ENCODE measurements around the gene SEMA3G. TPM values are rescaled to one million over a fixed set of nuclear protein-coding genes. Genes with fewer than 3 reads are reported as not detected.
A peak's percentile ranks its signal among the peaks of the same experiment; 100 is the strongest.

SEMA3G gene
- total RNA-seq, 1 experiment from 2014 or later, result 0.77 TPM

DNA sequence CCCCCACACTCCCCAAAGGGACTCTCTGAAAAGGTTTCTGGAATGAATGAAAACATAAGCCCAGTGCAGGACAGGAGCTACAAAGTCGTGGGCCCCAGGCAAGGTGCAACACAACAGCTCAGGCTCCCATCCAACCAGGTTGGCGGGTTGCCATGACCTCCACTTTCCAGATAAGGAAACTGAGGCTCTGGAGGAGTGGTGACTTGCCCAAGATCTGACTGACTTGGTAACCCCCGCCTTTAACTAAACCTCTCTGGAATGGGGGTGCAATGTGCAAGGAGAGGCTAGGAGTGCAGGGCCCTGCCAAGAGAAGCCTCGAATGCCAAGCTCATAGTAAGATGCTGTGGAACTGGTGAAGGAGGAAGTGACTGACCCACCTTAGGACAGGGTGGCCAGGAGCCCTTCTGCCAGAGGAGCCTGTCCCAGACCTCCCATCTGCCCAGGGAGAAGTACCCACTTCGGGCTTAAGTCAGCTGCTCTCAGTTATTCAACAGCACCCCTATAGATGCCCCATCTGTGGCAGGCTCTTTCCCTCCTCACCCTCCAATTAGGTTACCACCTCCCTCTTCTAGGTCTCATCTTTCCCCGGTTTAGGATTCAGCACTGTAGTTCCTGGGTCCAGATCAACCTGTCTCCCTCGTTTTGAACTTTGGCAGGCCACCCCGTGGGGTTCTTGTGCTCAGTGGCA is 9.5 kb upstream of the SEMA3G start:
- Histone ChIP-seq H3K9me3 (ENCODE audit: low read length) (no peaks in the 10 kb centered on the region), H3K27me3 (ENCODE audit: low read length) (no peaks in the 10 kb centered on the region), H3K79me2 (ENCODE audit: low read length) (peaks cover 31% of the 10 kb centered on the region), H3K9me2 (replicated peaks; ENCODE audit: low read length) (no peaks in the 10 kb centered on the region), H3K4me3 (ENCODE audit: low read length) (peak overlapping the region; percentile 99), H3K4me1 (ENCODE audit: insufficient read depth, low read length) (peaks cover 28% of the 10 kb centered on the region), H3K27ac (ENCODE audit: low read length) (no peak overlapping the region), H4K20me1 (ENCODE audit: low read length) (no peaks in the 10 kb centered on the region), H3F3A (ENCODE audit: low read length, unreplicated experiment) (no peaks in the 10 kb centered on the region), H2AFZ (ENCODE audit: low read length) (peak overlapping the region; percentile 93), H3K9ac (ENCODE audit: low read length) (no peak overlapping the region), H3K36me3 (ENCODE audit: low read depth, low read length) (peaks cover 15% of the 10 kb centered on the region), H3K4me2 (ENCODE audit: low read length) (peak overlapping the region; percentile 98)
- ChIA-PET CTCF (interaction anchor here (0.8 kb wide), 1 partner anchor 9 kb away, joined by 3 read pairs; no protein-coding TSS in a partner anchor), POLR2A (ENCODE audit: unreplicated experiment) (no interaction called here)
- TF ChIP-seq EZH2phosphoT487 (IDR thresholded peaks at IDR 0.05; ENCODE audit: borderline replicate concordance, low read length), result no peak
- no peak for TF ChIP-seq EZH2 (IDR thresholded peaks at IDR 0.05; ENCODE audit: low read length, unreplicated experiment)
- TF ChIP-seq, protein P1, sequence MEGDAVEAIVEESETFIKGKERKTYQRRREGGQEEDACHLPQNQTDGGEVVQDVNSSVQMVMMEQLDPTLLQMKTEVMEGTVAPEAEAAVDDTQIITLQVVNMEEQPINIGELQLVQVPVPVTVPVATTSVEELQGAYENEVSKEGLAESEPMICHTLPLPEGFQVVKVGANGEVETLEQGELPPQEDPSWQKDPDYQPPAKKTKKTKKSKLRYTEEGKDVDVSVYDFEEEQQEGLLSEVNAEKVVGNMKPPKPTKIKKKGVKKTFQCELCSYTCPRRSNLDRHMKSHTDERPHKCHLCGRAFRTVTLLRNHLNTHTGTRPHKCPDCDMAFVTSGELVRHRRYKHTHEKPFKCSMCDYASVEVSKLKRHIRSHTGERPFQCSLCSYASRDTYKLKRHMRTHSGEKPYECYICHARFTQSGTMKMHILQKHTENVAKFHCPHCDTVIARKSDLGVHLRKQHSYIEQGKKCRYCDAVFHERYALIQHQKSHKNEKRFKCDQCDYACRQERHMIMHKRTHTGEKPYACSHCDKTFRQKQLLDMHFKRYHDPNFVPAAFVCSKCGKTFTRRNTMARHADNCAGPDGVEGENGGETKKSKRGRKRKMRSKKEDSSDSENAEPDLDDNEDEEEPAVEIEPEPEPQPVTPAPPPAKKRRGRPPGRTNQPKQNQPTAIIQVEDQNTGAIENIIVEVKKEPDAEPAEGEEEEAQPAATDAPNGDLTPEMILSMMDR (conservative IDR thresholded peaks at IDR 0.05; ENCODE audit: low read depth, low read length), result no peak
- DNase-seq (no peak), ATAC-seq (no peak)
- no TSS peak for BruUV-seq (replicated peaks)
- intact Hi-C loops (cut with micrococcal nuclease), result no loop called here

DNA sequence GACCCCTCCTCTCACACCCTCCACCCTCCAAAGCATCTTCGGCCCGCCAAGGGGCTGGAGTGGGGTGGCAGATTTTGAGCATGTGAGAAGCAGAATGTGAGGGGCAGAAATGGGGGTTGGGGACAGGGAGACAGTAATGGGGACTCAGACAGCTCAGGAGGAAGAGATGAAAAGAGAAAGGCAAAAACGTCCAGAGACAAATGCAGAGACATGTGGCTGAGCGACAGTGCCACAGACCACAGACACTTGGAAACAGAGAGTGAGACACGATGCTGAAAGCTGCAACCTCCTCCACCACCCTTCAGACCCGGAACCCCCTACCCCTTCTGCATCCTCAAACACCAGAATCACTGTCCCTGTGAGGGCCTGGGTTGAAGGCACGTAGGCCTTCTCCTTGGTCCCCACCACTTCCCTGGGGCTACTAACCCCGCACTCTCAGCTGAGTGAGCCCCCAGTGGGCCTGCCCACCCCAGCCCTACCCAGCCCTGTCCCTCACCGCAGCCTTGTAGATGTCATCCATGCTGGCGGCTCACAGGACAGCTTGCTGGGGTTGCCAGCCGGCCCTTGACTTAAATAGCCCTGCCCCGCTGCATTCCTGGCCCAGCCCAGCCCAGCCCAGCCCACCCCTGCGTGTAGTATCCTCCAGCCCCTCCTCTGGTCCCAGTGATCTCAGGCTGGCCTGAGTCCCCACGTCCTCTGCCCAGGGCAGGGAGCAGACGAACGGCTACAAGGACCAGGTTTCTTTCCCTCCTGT is 8.8 kb upstream of the SEMA3G start, which contains the start of gene TNNC1:
Gene TNNC1 (minus strand): TSS at position 546 of the 754 bp plus-strand sequence. CDS start 26 bp downstream, at position 520.
- H3K27me3 ChIP-seq (ENCODE audit: low read length), result no peaks in the 10 kb centered on the region
- no peak within 1 kb of the TSS for H3K27ac ChIP-seq (ENCODE audit: low read length)
- peak within 1 kb of the TSS; percentile 98 for H3K4me2 ChIP-seq (ENCODE audit: low read length)
- DNase-seq (no peak), ATAC-seq (no peak)
- CTCF ChIA-PET, result interaction anchor here (0.8 kb wide), 1 partner anchor 8 kb away, joined by 3 read pairs; no protein-coding TSS in a partner anchor
- H3K9me2 ChIP-seq (replicated peaks; ENCODE audit: low read length), result no peaks in the 10 kb centered on the region
- POLR2A ChIA-PET (ENCODE audit: unreplicated experiment), result no interaction called here
- no peak for TF ChIP-seq EZH2phosphoT487 (IDR thresholded peaks at IDR 0.05; ENCODE audit: borderline replicate concordance, low read length)
- no peak for TF ChIP-seq EZH2 (IDR thresholded peaks at IDR 0.05; ENCODE audit: low read length, unreplicated experiment)
- TF ChIP-seq, protein P1 (conservative IDR thresholded peaks at IDR 0.05; ENCODE audit: low read depth, low read length), result no peak
- H3F3A ChIP-seq (ENCODE audit: low read length, unreplicated experiment), result no peaks in the 10 kb centered on the region
- H3K36me3 ChIP-seq (ENCODE audit: low read depth, low read length), result peaks cover 9% of the 10 kb centered on the region
- peaks cover 28% of the 10 kb centered on the region for H3K4me1 ChIP-seq (ENCODE audit: insufficient read depth, low read length)
- no TSS peak for BruUV-seq (replicated peaks)
- H3K79me2 ChIP-seq (ENCODE audit: low read length), result peaks cover 31% of the 10 kb centered on the region
- H3K4me3 ChIP-seq (ENCODE audit: low read length), result peak within 1 kb of the TSS; percentile 99
- intact Hi-C loops (cut with micrococcal nuclease), result no loop called here
- no peaks in the 10 kb centered on the region for H3K9me3 ChIP-seq (ENCODE audit: low read length)
- peak within 1 kb of the TSS; percentile 93 for H2AFZ ChIP-seq (ENCODE audit: low read length)
- H4K20me1 ChIP-seq (ENCODE audit: low read length), result no peaks in the 10 kb centered on the region
- peak within 1 kb of the TSS; percentile 96 for H3K9ac ChIP-seq (ENCODE audit: low read length)
